SH-SY5Y (cell line): ENCODE results near the gene ZC3H18.

Experiments
- GATA2 ChIP-seq: IDR thresholded peaks from 2 replicates; pipeline ENCODE4 v1.6.1; 2011; ENCODE audit warnings: mild to moderate bottlenecking, low read depth, low read length
- GATA3 ChIP-seq: IDR thresholded peaks from 2 replicates; pipeline ENCODE4 v1.6.1; 2011; ENCODE audit warnings: low read depth, mild to moderate bottlenecking, low read length, moderate library complexity

DNA sequence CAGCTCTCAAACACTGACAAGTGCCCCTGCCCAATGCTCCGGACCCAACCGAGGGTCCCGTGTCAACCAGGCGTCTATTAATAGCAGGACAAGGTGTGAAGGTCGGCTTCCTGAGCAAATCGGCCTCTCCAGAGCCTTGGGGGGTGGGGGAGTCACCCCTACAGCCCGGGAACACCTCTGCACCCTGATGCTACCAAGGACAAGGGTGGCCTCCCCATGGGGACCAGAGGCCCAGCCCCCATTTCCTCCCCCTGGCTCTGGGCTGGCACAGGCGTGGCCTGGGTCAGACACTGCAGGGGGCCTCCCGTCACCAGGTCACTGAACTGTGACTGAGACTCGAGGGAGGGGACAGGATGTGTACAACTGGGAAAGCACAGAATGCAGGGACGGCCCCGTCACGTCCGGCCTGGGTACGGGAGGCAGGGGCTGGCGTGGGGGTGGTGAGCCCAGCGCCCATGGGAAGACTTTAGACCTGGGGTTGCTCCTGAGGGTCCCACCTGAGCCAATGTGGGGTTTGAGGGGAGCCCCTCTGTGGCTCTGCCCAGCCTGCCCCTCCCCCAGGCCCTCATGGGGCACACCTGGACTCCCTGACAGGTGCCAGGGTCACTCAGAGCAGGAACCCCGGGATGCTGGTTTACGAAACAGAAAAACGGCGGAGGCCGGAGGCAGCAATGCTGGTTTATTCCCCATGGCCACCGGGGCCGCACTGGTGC is 81.2 kb downstream of the ZC3H18 start:
- TF ChIP-seq GATA2 (no peak), GATA3 (no peak)
